ENCODE results near the gene RAPGEF4. TPM values are rescaled to one million over a fixed set of nuclear protein-coding genes. Genes with fewer than 3 reads are reported as not detected.

RAPGEF4 gene
- total and polyA plus RNA-seq, 2 of the 4 experiments (the other 2 are of a cell fraction): 1.7 to 3.2 TPM

- TF ChIP-seq USF2 (IDR thresholded peaks at IDR 0.05; ENCODE audit: low read depth, low read length) (no peak), RCOR1 (IDR thresholded peaks at IDR 0.05; ENCODE audit: insufficient replicate concordance, low read length) (no peak), RFX5 (IDR thresholded peaks at IDR 0.05; ENCODE audit: low read depth, low read length) (no peak), SMC3 (IDR thresholded peaks at IDR 0.05; ENCODE audit: low read depth, low read length) (no peak), POLR2A (IDR thresholded peaks at IDR 0.05; ENCODE audit: low read depth, low read length) (no peak)
- H3K4me3 ChIP-seq (ENCODE audit: insufficient read depth, low read depth, low read length): no peak overlapping the region
- CTCF ChIA-PET: interaction anchor here (0.5 to 3.8 kb wide), 10 partner anchors 18 to 213 kb away, joined by 3 to 51 read pairs (median 5); no protein-coding TSS in a partner anchor
These were observed 290.8 kb downstream of the RAPGEF4 start for GRCh38 chr2:173026479-173026878.

More at GRCh38 chr2:173026479-173026878, 290.8 kb downstream of the RAPGEF4 start:
- Histone ChIP-seq H4K5ac (ENCODE audit: low read depth, low read length) (no peak overlapping the region), H3K4me1 (ENCODE audit: control insufficient read depth, insufficient read depth, low read length) (peaks cover 9% of the 10 kb centered on the region), H3K9me3 (ENCODE audit: control insufficient read depth, insufficient read depth, low read length) (no peaks in the 10 kb centered on the region), H2BK20ac (ENCODE audit: low read depth, low read length) (no peak overlapping the region), H3K79me1 (ENCODE audit: low read depth in 1 of 2, low read length in 2 of 2) (no peaks in the 10 kb centered on the region; a peak in 1 of 4 replicates), H3K27ac (ENCODE audit: insufficient read depth, low read length) (no peak overlapping the region), H4K20me1 (ENCODE audit: insufficient read depth, low read length) (no peaks in the 10 kb centered on the region), H3K23ac (ENCODE audit: low read depth, low read length) (no peak overlapping the region), H3K14ac (replicated peaks; ENCODE audit: low read depth, low read length) (no peak overlapping the region), H3K9me1 (ENCODE audit: insufficient read depth, low read length) (peaks cover 2% of the 10 kb centered on the region), H2AK9ac (replicated peaks; ENCODE audit: low read depth, low read length, poor library complexity) (no peak overlapping the region), H3K9ac (ENCODE audit: low read depth, low read length) (no peak overlapping the region), H2BK120ac (ENCODE audit: low read depth, low read length) (no peak overlapping the region), H3K4ac (ENCODE audit: low read depth, low read length) (no peak overlapping the region), H2AFZ (replicated peaks; ENCODE audit: low read length, poor library complexity) (no peak overlapping the region), H3K18ac (ENCODE audit: low read depth, low read length) (no peak overlapping the region), H3K4me2 (ENCODE audit: low read depth, low read length) (no peak overlapping the region), H3K56ac (ENCODE audit: extremely low read depth, insufficient read depth, low read length) (no peak overlapping the region), H4K8ac (ENCODE audit: low read depth in 2 of 2, low read length in 2 of 2) (no peak overlapping the region), H3K36me3 (ENCODE audit: control insufficient read depth, insufficient read depth, low read length) (no peaks in the 10 kb centered on the region; the same call in 1 of the 2 replicates), H2BK15ac (ENCODE audit: low read depth, low read length) (no peak overlapping the region), H2AK5ac (ENCODE audit: low read depth, low read length) (no peak overlapping the region), H3K27me3 (ENCODE audit: control insufficient read depth, insufficient read depth, low read length) (no peaks in the 10 kb centered on the region), H4K91ac (ENCODE audit: insufficient read depth, low read depth, low read length) (no peak overlapping the region), H2BK5ac (ENCODE audit: low read depth, low read length, poor library complexity, severe bottlenecking) (no peak overlapping the region)
- dilution Hi-C loops (cut with HindIII; ENCODE audit: low sequenced_read_pairs, unreplicated experiment): no loop called here
- no peak for ATAC-seq (ENCODE audit: low read depth)
- BruUV-seq (replicated peaks): no TSS peak
- WGBS, 2 experiments (ENCODE audit: extremely low coverage in 2 of 2, insufficient read length in 1 of 2): no CpG with 5 or more reads among the region's 1 CpG
- intact Hi-C loops (cut with micrococcal nuclease): loop anchor here (2.0 to 5.0 kb wide), 3 partner anchors 376 to 1316 kb away; no protein-coding TSS in a partner anchor
- POLR2A ChIA-PET (ENCODE audit: unreplicated experiment): no interaction called here
- in situ Hi-C loops (cut with MboI; ENCODE audit: low sequenced_read_pairs): loop anchor here (5.0 to 25.0 kb wide), 2 partner anchors 186 to 336 kb away; partner anchors contain the start of gene CDCA7
- no peak for DNase-seq

Measured in IMR-90 (cell line).